ENCODE results near the gene BBS1.
"Not testable (repeated sequence)": the region's sequence is repeated elsewhere in the genome, so short reads cannot be mapped to it uniquely, and the experiment has no call there.

The BBS1 gene
- 1.4 to 2.3 reads per million in 2 experiments for total RNA-seq

- peak; percentile 71 for DNase-seq (ENCODE audit: low read depth)
These were observed at the start of gene BBS1 for GRCh38 chr11:66510271-66510989. TSS of gene BBS1 (plus strand) at chr11:66510635. CDS start at chr11:66510660, 25 bp downstream.

- DNase-seq (ENCODE audit: low read depth): no peak
These were observed 48.4 kb upstream of the BBS1 start for GRCh38 chr11:66462010-66462409.

- no peak for DNase-seq (ENCODE audit: low read depth)
These were observed 47.5 kb upstream of the BBS1 start for GRCh38 chr11:66462911-66463310.

- not testable (repeated sequence) for DNase-seq (ENCODE audit: low read depth)
These were observed 46.3 kb upstream of the BBS1 start for GRCh38 chr11:66464116-66464515.

GRCh38 chr11:66464916-66465315 is 45.5 kb upstream of the BBS1 start:
- no peak for DNase-seq (ENCODE audit: low read depth)

GRCh38 chr11:66465373-66466224 is 44.8 kb upstream of the BBS1 start:
- no peak for DNase-seq (ENCODE audit: low read depth)

GRCh38 chr11:66466225-66467033 is 44.0 kb upstream of the BBS1 start, which contains the start of gene PELI3:
TSS of gene PELI3 (plus strand) at chr11:66466905. CDS start at chr11:66468129, 1,224 bp downstream.
- DNase-seq (ENCODE audit: low read depth): peak; percentile 95

GRCh38 chr11:66467034-66467659 is 43.3 kb upstream of the BBS1 start:
- no peak for DNase-seq (ENCODE audit: low read depth)

- DNase-seq (ENCODE audit: low read depth): no peak
These were observed 42.7 kb upstream of the BBS1 start for GRCh38 chr11:66467756-66468155.

- DNase-seq (ENCODE audit: low read depth): no peak
These were observed 41.7 kb upstream of the BBS1 start for GRCh38 chr11:66468691-66469090.

GRCh38 chr11:66469441-66469840 is 41.0 kb upstream of the BBS1 start:
- DNase-seq (ENCODE audit: low read depth): no peak

- DNase-seq (ENCODE audit: low read depth): no peak
These were observed 40.4 kb upstream of the BBS1 start for GRCh38 chr11:66470015-66470414.

GRCh38 chr11:66471142-66471541 is 39.3 kb upstream of the BBS1 start:
- DNase-seq (ENCODE audit: low read depth): no peak

GRCh38 chr11:66472054-66472453 is 38.4 kb upstream of the BBS1 start:
- DNase-seq (ENCODE audit: low read depth): no peak

GRCh38 chr11:66473167-66473566 is 37.3 kb upstream of the BBS1 start:
- DNase-seq (ENCODE audit: low read depth): no peak

GRCh38 chr11:66473608-66474515 is 36.6 kb upstream of the BBS1 start:
- DNase-seq (ENCODE audit: low read depth): no peak

GRCh38 chr11:66475349-66476172 is 34.9 kb upstream of the BBS1 start:
- DNase-seq (ENCODE audit: low read depth): no peak

- DNase-seq (ENCODE audit: low read depth): no peak
These were observed 34.1 kb upstream of the BBS1 start for GRCh38 chr11:66476173-66476840.

- no peak for DNase-seq (ENCODE audit: low read depth)
These were observed 33.6 kb upstream of the BBS1 start for GRCh38 chr11:66476841-66477251.
